Activated effector memory CD4-positive, alpha-beta T cell treated with anti-CD3 and anti-CD28 coated beads, Interleukin-2, amount 50 U/mL, for 16 hours (primary cell): ENCODE measurements around the gene C4B.
A peak's percentile ranks its signal among the peaks of the same experiment; 100 is the strongest.
"Not testable (repeated sequence)": the region's sequence is repeated elsewhere in the genome, so short reads cannot be mapped to it uniquely, and the experiment has no call there.

Source experiments
- DNase-seq: peaks from one replicate; pipeline ENCODE4 v3.0.0-alpha.2; 2020

C4B gene

GRCh38 chr6:32037598-32038524 is 23.3 kb downstream of the C4B start, which contains the start of gene CYP21A2:
TSS of gene CYP21A2 (plus strand) at chr6:32038415. CDS start at chr6:32038423, 8 bp downstream.
- DNase-seq, result not testable (repeated sequence)

GRCh38 chr6:32038878-32039277 is 24.3 kb downstream of the C4B start:
- not testable (repeated sequence) for DNase-seq

GRCh38 chr6:32039321-32040274 is 25.0 kb downstream of the C4B start:
- DNase-seq, result not testable (repeated sequence)

GRCh38 chr6:32040299-32041049 is 25.9 kb downstream of the C4B start:
- not testable (repeated sequence) for DNase-seq

- not testable (repeated sequence) for DNase-seq
Observed at GRCh38 chr6:32041050-32041321, 26.4 kb downstream of the C4B start.

- DNase-seq, result not testable (repeated sequence)
Observed at GRCh38 chr6:32041385-32041784, 26.8 kb downstream of the C4B start.

GRCh38 chr6:32042276-32042675 is 27.7 kb downstream of the C4B start:
- DNase-seq, result not testable (repeated sequence)

GRCh38 chr6:32043589-32044380 is 29.2 kb downstream of the C4B start:
- DNase-seq, result not testable (repeated sequence)

- DNase-seq, result not testable (repeated sequence)
Observed at GRCh38 chr6:32044916-32045315, 30.3 kb downstream of the C4B start.

- no peak for DNase-seq
Observed at GRCh38 chr6:32045811-32046449, 31.3 kb downstream of the C4B start.

- no peak for DNase-seq
Observed at GRCh38 chr6:32046450-32047083, 32.0 kb downstream of the C4B start.

- no peak for DNase-seq
Observed at GRCh38 chr6:32047084-32047478, 32.5 kb downstream of the C4B start.

GRCh38 chr6:32047539-32047854 is 32.9 kb downstream of the C4B start:
- DNase-seq, result no peak

GRCh38 chr6:32047855-32048766 is 33.5 kb downstream of the C4B start:
- DNase-seq, result peak; percentile 89

- DNase-seq, result not testable (repeated sequence)
Observed at GRCh38 chr6:32049149-32049548, 34.6 kb downstream of the C4B start.

GRCh38 chr6:32049736-32050135 is 35.1 kb downstream of the C4B start:
- not testable (repeated sequence) for DNase-seq

- no peak for DNase-seq
Observed at GRCh38 chr6:32050562-32050961, 36.0 kb downstream of the C4B start.

- not testable (repeated sequence) for DNase-seq
Observed at GRCh38 chr6:32052626-32053025, 38.0 kb downstream of the C4B start.

- DNase-seq, result not testable (repeated sequence)
Observed at GRCh38 chr6:32053314-32053713, 38.7 kb downstream of the C4B start.

- DNase-seq, result not testable (repeated sequence)
Observed at GRCh38 chr6:32055756-32056155, 41.2 kb downstream of the C4B start.
